Measurements from ENCODE around the gene AP1G1.
"Not testable (repeated sequence)": the region's sequence is repeated elsewhere in the genome, so short reads cannot be mapped to it uniquely, and the experiment has no call there.

AP1G1 gene

GRCh38 chr16:71810155-71810530 is 1.5 kb upstream of the AP1G1 start:
- DNase-seq (ENCODE audit: low read depth, low spot score) = not testable (repeated sequence)

GRCh38 chr16:71807905-71808592 is 585 bp downstream of the AP1G1 start:
- DNase-seq (ENCODE audit: low read depth, low spot score) = no peak

GRCh38 chr16:71803305-71803690 is 5.3 kb downstream of the AP1G1 start:
- DNase-seq (ENCODE audit: low read depth, low spot score) = no peak

- no peak for DNase-seq (ENCODE audit: low read depth, low spot score)
These were observed 12.0 kb downstream of the AP1G1 start for GRCh38 chr16:71796501-71797097.

GRCh38 chr16:71794943-71795342 is 13.7 kb downstream of the AP1G1 start:
- DNase-seq (ENCODE audit: low read depth, low spot score) = no peak

DNA sequence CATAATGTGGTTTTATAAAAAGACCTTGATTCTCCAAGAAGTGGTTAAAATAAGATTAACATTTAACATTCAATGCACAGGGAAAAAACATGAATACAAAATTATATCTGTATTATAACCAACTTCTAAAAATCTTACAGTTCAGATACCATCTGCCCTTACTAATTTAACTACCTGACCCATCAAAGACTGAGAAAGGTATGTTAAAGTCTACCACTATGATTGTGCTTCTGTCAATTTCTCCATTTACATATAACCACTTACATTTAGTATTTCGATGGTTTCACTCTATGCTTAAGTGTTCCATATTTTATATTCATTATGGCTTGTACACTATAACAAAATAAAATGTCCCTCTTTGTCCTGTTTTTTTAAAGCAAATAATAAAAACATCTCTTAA is 14.6 kb downstream of the AP1G1 start:
- no peak for DNase-seq (ENCODE audit: low read depth, low spot score)

- DNase-seq (ENCODE audit: low read depth, low spot score) = no peak
These were observed 16.5 kb downstream of the AP1G1 start for GRCh38 chr16:71792176-71792575.

DNA sequence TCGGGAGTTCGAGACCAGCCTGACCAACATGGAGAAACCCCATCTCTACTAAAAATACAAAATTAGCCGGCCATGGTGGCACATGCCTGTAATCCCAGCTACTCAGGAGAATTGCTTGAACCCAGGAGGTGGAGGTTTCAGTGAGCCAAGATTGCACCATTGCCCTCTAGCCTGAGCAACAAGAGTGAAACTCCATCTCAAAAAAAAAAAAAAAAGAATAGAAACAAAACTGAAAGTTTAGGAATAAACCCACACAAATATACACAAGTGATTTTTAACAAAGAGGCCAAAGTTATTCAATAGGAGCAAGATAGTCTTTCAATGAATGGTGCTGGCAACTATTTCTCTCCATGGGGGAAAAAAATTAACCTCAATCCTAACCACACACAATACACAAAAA is 18.3 kb downstream of the AP1G1 start:
- DNase-seq (ENCODE audit: low read depth, low spot score) = not testable (repeated sequence)

DNA sequence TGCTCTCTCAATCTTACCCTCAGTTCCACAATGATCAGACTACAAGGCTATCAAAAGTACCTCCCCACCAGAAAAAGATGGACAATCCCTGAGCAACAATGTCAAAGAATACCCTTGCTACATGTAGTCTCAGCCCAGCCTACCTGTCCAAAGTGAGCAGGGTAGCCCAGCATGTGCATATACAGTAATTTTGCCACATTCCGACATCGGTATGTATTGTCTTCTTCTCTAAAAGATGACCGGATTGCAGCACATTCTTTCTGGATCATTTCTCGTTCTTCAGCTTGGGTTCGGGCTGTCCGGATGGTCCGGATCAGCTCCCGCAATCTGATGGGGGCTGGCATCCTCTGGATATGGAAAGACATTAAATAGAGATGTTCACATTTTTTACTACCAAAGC is 19.5 kb downstream of the AP1G1 start:
- no peak for DNase-seq (ENCODE audit: low read depth, low spot score)

GRCh38 chr16:71788578-71788977 is 20.1 kb downstream of the AP1G1 start:
- no peak for DNase-seq (ENCODE audit: low read depth, low spot score)

DNA sequence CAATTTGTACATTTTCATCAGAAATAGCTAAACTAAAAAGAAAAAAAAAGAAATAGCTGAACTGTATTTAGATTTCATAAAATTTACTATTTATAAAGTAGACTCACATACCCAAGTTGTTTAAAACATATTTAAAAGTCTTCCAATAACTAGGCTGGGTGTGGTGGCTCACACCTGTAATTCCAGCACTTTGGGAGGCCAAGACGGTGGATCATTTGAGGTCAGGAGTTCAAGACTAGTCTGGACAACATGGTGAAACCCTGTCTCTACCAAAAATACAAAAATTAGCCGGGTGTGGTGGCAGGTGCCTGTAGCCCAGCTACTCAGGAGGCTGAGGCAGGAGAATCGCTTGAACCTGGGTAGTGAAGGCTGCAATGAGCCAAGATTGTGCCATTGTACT is 23.5 kb downstream of the AP1G1 start:
- DNase-seq (ENCODE audit: low read depth, low spot score) = not testable (repeated sequence)

DNA sequence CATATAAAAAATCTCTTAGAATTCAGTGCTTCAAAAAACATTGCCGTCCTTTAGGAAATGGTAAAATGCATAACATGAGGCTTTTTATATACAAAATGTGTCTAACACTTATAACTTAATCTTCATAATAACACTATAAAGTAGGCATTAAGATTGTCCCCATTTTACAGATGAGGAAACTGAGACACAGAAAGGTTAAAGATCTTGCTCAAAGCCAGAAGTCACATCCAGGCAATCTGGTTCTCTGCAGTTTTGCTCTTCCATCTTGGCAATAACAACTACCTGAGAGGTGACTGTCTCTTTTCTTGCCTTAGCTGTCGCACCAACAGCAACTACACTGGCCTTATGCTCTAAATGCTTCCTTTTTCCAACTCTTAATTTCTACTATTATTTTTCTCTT is 24.5 kb downstream of the AP1G1 start:
- DNase-seq (ENCODE audit: low read depth, low spot score) = no peak

GRCh38 chr16:71781741-71782140 is 26.9 kb downstream of the AP1G1 start:
- no peak for DNase-seq (ENCODE audit: low read depth, low spot score)

- no peak for DNase-seq (ENCODE audit: low read depth, low spot score)
These were observed 28.0 kb downstream of the AP1G1 start for GRCh38 chr16:71780521-71781089.

DNA sequence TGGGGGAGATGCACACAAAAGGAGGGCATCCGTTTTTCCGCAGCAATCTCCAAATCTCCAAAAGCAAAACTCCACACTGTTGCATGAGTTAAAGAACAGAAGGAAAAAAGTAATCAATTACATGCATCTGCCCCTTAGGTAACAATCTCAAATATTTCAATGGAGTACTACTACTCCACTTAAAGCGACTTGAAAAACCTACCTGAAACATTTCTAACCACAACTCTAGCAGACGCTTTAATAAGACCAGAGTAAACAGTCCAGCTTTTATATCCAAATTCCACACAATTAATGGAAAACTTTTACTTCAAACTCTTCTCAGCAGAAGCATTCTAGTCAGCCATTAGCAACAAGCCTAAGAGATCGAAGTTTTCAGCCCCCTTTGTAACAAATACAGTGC is 29.9 kb downstream of the AP1G1 start:
- no peak for DNase-seq (ENCODE audit: low read depth, low spot score)

DNA sequence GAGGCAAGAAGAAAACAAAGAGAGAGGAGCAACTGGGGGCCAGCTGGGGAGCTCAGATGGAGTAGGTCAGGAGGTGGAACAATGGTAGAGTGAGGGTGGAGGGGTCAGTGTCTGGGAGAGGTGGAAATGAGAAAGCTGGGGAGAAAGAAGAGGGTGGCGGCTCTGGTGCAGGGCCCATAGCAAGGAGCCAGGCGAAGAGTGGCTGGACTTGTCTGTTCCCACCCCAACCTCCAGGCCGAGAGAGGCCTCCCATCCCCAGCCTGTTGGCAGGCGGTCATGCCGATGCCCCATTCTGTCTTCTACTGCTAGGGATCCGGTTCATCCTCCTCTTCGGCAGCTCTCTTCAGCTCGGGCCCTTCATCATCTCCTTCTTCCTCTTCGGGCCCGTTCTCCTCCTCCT is 31.3 kb downstream of the AP1G1 start:
- DNase-seq (ENCODE audit: low read depth, low spot score) = no peak

DNA sequence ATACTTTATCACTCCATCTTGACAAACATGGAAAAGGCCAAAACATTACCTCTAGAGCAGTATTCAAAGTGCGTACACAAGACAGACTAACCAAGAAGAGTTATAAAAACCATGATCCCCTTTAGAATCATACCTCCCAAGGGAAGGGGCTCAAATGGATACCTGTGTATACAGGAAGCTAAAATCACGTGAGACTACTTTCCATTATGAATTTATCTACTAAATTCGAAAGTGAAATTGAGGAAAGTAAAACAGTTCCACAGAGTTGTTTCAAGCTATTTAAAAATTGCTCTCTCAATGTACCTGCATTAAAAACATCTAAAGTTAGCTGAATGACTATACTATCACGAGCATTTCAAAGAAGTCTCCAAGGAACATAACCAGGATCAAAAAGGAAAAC is 32.7 kb downstream of the AP1G1 start:
- no peak for DNase-seq (ENCODE audit: low read depth, low spot score)

- no peak for DNase-seq (ENCODE audit: low read depth, low spot score)
These were observed 37.1 kb downstream of the AP1G1 start for GRCh38 chr16:71771571-71771970.

- no peak for DNase-seq (ENCODE audit: low read depth, low spot score)
These were observed 39.4 kb downstream of the AP1G1 start for GRCh38 chr16:71769222-71769621.

DNA sequence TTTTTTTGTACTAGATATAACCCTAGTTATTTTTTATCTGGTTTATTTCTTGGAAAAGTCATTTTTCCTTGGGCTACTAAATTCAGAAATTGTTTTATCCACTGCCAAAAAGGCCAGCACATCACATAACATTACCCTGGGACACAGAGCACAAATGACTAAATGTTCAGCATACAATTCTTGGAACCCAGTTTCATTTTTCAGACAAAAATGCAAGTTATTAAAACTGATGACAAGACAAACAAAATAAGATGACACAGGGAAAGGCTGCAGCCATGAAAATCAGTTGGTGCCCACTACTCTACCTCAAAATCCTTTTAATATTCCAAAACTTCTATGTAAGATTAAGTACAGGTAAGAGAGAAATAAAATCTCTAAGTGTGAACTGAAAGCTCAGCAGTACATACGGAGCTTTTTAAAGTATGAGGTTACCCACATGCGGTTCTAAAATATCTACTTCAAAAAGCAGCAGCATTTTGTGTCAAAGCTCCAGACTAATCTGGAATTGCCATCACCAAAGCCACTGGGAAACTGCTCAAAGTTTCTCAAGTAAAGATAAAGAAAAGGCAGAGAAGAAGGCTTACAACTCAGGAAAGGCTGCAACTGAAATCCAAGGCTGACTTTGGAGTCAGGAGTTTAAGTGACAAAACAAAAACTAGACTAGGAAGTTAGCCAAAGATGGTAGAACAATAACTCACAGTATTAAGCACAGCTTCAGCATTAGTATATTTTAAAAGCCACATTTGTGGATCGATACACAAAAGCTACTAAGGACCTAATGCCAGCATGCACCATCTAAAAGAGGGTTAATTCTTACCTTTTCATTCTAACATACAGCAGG is 41.4 kb downstream of the AP1G1 start:
- no peak for DNase-seq (ENCODE audit: low read depth, low spot score)

DNA sequence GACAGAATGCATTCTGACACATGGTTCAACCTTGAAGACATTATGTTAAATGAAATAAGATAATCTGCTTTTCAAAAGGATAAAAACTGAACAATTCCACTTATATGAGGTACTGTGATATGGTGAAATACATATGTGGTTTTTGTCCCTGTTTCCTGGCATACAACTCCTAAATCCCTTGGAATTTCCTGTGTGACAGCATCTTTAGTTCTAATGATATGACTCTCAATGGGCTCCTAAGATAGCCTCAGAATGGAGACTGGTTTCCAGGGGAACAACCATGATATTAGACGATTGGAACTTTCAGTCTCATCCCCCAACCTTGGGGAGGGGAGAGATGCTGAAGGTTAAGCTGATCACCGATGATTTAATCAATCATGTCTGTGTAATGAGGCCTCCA is 46.4 kb downstream of the AP1G1 start:
- DNase-seq (ENCODE audit: low read depth, low spot score) = no peak

DNA sequence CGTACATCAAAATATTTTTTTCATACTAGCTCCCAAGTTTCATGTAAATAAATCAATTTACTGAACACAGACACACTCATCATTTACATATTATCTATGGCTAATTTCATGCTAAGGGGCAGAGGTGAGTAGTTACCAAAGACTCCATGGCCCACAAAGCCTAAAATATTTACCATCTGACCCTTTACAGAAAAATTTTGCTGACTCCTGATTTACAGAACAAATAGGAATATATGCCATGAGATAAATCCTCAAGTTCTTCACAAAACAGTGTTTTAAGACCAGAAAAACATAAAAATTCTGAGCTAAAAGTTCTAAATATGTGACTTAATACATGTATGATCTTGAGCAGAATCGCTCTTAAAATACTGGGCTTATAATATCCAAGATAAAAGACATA is 47.5 kb downstream of the AP1G1 start:
- DNase-seq (ENCODE audit: low read depth, low spot score) = no peak

Measured in activated naive CD8-positive, alpha-beta T cell treated with anti-CD3 and anti-CD28 coated beads, Interleukin-2, amount 50 U/mL, for 16 hours (primary cell).